NB4 (cell line): ENCODE results near the gene MAP3K20.

Experiments
- MYC ChIP-seq: IDR thresholded peaks from 2 replicates; pipeline ENCODE4 v1.6.1; 2011; ENCODE audit warnings: low read depth, low read length
- POLR2A ChIP-seq: IDR thresholded peaks from 2 replicates; pipeline ENCODE4 v1.6.1; 2011; ENCODE audit warnings: mild to moderate bottlenecking; ENCODE audit not compliant: insufficient read length; ENCODE audit errors: extremely low read depth
- TF ChIP-seq, protein P1 (sequence below): IDR thresholded peaks from one replicate; pipeline ENCODE4 v1.5.1; 2012; ENCODE audit warnings: low read depth, low read length
- TF ChIP-seq, protein P2 (sequence below): IDR thresholded peaks from 2 replicates; pipeline ENCODE4 v1.6.1; 2011; ENCODE audit warnings: low read depth, low read length

DNA sequence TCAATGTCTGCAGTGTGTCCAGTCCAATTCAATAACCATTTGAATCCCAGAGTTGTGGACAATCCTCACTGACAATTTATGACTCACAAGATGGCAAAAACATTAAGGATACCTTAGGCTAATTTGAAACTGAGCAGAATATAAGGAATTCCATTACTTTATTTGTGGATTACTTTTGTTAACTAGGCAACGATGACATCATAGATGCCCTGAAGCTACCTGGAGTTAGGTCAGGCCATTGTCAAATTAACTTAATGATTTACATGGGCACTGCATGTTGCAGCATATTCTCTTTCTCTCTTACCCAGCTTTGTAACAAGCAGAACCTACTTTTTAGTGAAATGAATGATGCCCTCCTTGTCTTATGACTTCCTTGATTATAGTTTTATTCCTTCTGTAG, 179.0 kb downstream of the MAP3K20 start:
- TF ChIP-seq, protein P1, sequence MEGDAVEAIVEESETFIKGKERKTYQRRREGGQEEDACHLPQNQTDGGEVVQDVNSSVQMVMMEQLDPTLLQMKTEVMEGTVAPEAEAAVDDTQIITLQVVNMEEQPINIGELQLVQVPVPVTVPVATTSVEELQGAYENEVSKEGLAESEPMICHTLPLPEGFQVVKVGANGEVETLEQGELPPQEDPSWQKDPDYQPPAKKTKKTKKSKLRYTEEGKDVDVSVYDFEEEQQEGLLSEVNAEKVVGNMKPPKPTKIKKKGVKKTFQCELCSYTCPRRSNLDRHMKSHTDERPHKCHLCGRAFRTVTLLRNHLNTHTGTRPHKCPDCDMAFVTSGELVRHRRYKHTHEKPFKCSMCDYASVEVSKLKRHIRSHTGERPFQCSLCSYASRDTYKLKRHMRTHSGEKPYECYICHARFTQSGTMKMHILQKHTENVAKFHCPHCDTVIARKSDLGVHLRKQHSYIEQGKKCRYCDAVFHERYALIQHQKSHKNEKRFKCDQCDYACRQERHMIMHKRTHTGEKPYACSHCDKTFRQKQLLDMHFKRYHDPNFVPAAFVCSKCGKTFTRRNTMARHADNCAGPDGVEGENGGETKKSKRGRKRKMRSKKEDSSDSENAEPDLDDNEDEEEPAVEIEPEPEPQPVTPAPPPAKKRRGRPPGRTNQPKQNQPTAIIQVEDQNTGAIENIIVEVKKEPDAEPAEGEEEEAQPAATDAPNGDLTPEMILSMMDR, result no peak
- TF ChIP-seq POLR2A (no peak), MYC (no peak)
- TF ChIP-seq, protein P2, sequence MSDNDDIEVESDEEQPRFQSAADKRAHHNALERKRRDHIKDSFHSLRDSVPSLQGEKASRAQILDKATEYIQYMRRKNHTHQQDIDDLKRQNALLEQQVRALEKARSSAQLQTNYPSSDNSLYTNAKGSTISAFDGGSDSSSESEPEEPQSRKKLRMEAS, result no peak
